DND-41 (cell line): Measurements from ENCODE around the gene ITGAE.
"Not testable (repeated sequence)": the region's sequence is repeated elsewhere in the genome, so short reads cannot be mapped to it uniquely, and the experiment has no call there.

Experiments
- ATAC-seq: fragments of 200-7000 bp; cut with Tn5 transposase; 3 replicates; pipeline ENCODE4 v1.9.1; 2021; ENCODE audit warnings: low read depth; ENCODE audit not compliant: insufficient read depth
- DNase-seq: peaks from one replicate; pipeline ENCODE4 v3.0.0-alpha.2; 2020
- H2AFZ ChIP-seq: 2 replicates; pipeline ENCODE4 v1.6.0; 2012; ENCODE audit warnings: low read depth, low read length
- H3K27ac ChIP-seq: 2 replicates; pipeline ENCODE4 v1.5.1; 2012; ENCODE audit warnings: low read length, inconsistent platforms
- H3K27me3 ChIP-seq: fragments of 200-600 bp; sonication (generic); 2 replicates; pipeline ENCODE4 v1.6.0; 2012; ENCODE audit warnings: low read length, mild to moderate bottlenecking, inconsistent platforms; ENCODE audit not compliant: insufficient read depth, poor library complexity
- H3K36me3 ChIP-seq: 2 replicates; pipeline ENCODE4 v1.5.1; 2012; ENCODE audit warnings: low read length, inconsistent platforms; ENCODE audit not compliant: insufficient read depth
- H3K4me1 ChIP-seq: 2 replicates; pipeline ENCODE4 v1.5.1; 2012; ENCODE audit warnings: mild to moderate bottlenecking, low read length; ENCODE audit not compliant: insufficient read depth
- H3K4me2 ChIP-seq: 2 replicates; pipeline ENCODE4 v1.6.0; 2012; ENCODE audit warnings: mild to moderate bottlenecking, moderate library complexity, low read length, inconsistent platforms; ENCODE audit not compliant: insufficient read depth
- H3K4me3 ChIP-seq, 2 experiments: fragments of 200-600 bp in 1 of 2; shearing (Covaris generic) in 1 of 2; 2 replicates each; pipeline ENCODE4 v1.5.1; 2012 to 2016; ENCODE audit warnings: inconsistent platforms in 2 of 2, low read length in 2 of 2, mild to moderate bottlenecking in 2 of 2, low read depth in 1 of 2, moderate library complexity in 1 of 2
- H3K79me2 ChIP-seq: 2 replicates; pipeline ENCODE4 v1.6.0; 2012; ENCODE audit warnings: low read length, inconsistent platforms; ENCODE audit not compliant: insufficient read depth
- H3K9ac ChIP-seq: 2 replicates; pipeline ENCODE4 v1.6.0; 2012; ENCODE audit warnings: low read depth, mild to moderate bottlenecking, inconsistent platforms, low read length, moderate library complexity
- H3K9me3 ChIP-seq: 2 replicates; pipeline ENCODE4 v1.5.1; 2012; ENCODE audit warnings: low read length, moderate library complexity, mild to moderate bottlenecking, inconsistent platforms; ENCODE audit not compliant: insufficient read depth, severe bottlenecking
- H4K20me1 ChIP-seq: 2 replicates; pipeline ENCODE4 v1.6.0; 2012; ENCODE audit warnings: low read length; ENCODE audit not compliant: insufficient read depth
- EZH2 ChIP-seq: IDR thresholded peaks from 3 replicates; pipeline ENCODE4 v1.6.1; 2012; ENCODE audit warnings: borderline replicate concordance, low read depth, mild to moderate bottlenecking, moderate library complexity, low read length, inconsistent platforms; ENCODE audit not compliant: severe bottlenecking
- TF ChIP-seq, protein P1 (sequence below): IDR thresholded peaks from 2 replicates; pipeline ENCODE4 v1.5.1; 2012; ENCODE audit warnings: borderline replicate concordance, low read length, moderate library complexity, mild to moderate bottlenecking; ENCODE audit not compliant: poor library complexity, severe bottlenecking; ENCODE audit errors: extremely low read depth

Gene ITGAE

DNA sequence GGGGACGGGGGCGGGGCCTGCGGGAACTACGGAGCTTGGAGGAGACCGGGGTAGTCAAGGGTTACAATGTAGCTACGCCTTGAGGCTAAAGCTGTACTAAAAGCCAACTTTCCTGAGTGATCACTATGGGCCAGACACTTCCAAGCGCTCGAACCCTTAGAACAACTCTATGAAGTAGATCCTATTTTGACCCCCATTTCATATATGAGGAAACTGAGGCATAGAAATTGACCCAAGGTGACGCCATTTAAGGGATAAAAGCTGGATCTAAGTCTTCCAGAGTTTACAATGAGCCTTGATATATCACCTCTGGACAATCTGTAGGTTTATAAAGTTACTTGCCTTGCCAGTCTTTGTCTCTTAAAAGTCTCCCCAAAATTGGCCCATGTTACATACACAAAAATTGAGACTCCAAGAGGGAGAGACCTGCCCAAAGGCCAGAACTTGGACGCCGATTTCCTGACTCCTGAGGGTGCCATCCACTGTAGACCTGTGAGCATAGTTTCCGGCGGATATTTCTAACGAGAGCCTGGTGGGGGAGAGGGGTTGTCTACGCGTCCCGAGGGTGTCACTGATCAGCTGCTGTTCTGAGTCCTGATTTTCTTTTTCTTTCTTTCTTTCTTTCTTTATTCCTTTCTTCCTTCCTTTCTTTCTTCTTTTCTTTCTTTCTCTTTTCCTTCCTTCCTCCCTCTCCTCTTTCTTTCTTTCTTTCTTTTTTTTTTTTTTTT, 45.6 kb upstream of the ITGAE start:
- TF ChIP-seq EZH2 = no peak
- TF ChIP-seq, protein P1, sequence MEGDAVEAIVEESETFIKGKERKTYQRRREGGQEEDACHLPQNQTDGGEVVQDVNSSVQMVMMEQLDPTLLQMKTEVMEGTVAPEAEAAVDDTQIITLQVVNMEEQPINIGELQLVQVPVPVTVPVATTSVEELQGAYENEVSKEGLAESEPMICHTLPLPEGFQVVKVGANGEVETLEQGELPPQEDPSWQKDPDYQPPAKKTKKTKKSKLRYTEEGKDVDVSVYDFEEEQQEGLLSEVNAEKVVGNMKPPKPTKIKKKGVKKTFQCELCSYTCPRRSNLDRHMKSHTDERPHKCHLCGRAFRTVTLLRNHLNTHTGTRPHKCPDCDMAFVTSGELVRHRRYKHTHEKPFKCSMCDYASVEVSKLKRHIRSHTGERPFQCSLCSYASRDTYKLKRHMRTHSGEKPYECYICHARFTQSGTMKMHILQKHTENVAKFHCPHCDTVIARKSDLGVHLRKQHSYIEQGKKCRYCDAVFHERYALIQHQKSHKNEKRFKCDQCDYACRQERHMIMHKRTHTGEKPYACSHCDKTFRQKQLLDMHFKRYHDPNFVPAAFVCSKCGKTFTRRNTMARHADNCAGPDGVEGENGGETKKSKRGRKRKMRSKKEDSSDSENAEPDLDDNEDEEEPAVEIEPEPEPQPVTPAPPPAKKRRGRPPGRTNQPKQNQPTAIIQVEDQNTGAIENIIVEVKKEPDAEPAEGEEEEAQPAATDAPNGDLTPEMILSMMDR = no peak
- H3K79me2 ChIP-seq = peaks cover 44% of the 10 kb centered on the region
- H4K20me1 ChIP-seq = peaks cover 17% of the 10 kb centered on the region; the same call in 1 of the 2 replicates
- H3K4me3 ChIP-seq = peak overlapping the region in 1 of 2 experiments; percentile 42; a peak in 1 of 4 replicates
- H3K4me2 ChIP-seq = peak overlapping the region; percentile 60
- DNase-seq (no peak), ATAC-seq (no peak)
- no peak overlapping the region; the same call in 1 of the 2 replicates for H3K9ac ChIP-seq
- H3K4me1 ChIP-seq = peaks cover 35% of the 10 kb centered on the region
- H3K27me3 ChIP-seq = no peaks in the 10 kb centered on the region
- H3K9me3 ChIP-seq = no peaks in the 10 kb centered on the region
- H3K36me3 ChIP-seq = peaks cover 34% of the 10 kb centered on the region
- no peak overlapping the region; the same call in 1 of the 2 replicates for H3K27ac ChIP-seq
- peak overlapping the region; percentile 23 for H2AFZ ChIP-seq

DNA sequence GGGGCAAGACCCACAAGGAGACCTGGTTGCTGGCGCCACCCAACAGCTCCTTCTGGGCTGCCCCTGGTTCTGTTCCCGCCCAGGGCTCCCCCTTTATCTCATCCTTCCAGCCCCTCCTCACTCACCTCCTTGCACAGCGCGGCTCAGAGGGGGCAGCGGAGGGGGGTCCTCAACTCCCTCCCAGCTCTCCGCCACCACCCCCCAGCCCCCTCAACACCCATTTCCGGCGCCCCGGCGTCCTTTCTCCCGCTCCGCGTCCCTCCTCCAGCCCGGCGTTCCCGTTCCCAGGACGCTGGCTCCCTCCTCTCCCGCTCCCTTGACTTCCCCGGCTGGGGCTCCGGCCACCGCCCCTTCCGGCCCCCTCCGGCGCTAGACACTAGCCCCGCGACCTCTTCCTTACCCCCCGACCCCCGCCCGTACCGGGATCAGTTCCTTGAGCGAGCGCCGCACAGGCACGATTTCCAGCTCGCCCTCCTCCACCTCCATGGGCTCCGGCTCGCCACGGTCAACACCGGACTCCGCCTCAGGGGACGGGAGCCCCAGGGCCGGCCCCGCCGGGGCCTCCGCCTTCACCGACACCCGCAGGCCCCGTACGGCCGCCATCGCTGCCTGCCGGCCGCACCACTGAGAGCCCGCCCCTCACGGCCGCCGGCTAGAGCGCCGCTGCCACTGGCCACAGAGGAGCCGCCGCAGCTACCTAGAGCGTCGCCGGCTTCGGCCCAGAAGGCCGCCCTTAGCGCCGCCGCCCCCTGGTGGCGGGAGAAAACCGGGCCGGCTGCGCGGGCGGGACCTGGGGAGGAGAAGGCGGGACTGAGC, 44.8 kb upstream of the ITGAE start, which contains the start of gene NCBP3:
NCBP3 (minus strand) TSS at position 626 of the 816 bp plus-strand sequence; CDS start at position 603, 23 bp downstream.
- peaks cover 41% of the 10 kb centered on the region for H3K36me3 ChIP-seq
- H3K27ac ChIP-seq = peak within 1 kb of the TSS; percentile 95
- TF ChIP-seq, protein P1 = peak; percentile 95
- no peak for TF ChIP-seq EZH2
- H2AFZ ChIP-seq = peak within 1 kb of the TSS; percentile 99
- H4K20me1 ChIP-seq = peaks cover 19% of the 10 kb centered on the region; the same call in 1 of the 2 replicates
- no peaks in the 10 kb centered on the region for H3K9me3 ChIP-seq
- H3K27me3 ChIP-seq = no peaks in the 10 kb centered on the region
- peak; percentile 89 for DNase-seq
- H3K9ac ChIP-seq = peak within 1 kb of the TSS; percentile 99
- H3K4me3 ChIP-seq = peak within 1 kb of the TSS; percentile 79 to 99
- ATAC-seq = peak; percentile 97
- peak within 1 kb of the TSS; percentile 81 for H3K4me2 ChIP-seq
- H3K79me2 ChIP-seq = peaks cover 50% of the 10 kb centered on the region
- H3K4me1 ChIP-seq = peaks cover 35% of the 10 kb centered on the region

DNA sequence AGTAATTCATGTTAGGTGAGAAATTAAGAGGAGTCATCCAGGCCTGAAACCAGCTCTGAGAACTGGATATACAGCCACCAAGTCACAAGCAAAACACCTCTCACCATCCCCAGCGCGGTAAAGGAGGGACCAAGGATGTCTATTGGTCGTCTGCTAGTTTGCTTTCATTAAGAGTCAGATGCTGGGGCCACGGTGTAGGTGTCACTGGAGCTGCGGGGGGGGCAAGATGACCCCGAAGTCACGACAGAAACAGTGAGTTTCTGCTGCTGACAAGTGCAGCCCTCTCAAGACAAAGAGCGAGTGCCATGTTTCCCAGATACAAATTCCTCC, 44.3 kb upstream of the ITGAE start:
- Histone ChIP-seq H3K9ac (peak overlapping the region; percentile 99), H3K79me2 (peaks cover 55% of the 10 kb centered on the region), H3K4me3 (peak overlapping the region; percentile 79 to 99), H3K9me3 (no peaks in the 10 kb centered on the region), H3K27ac (peak overlapping the region; percentile 95), H3K36me3 (peaks cover 46% of the 10 kb centered on the region), H3K4me1 (peaks cover 35% of the 10 kb centered on the region), H3K4me2 (peak overlapping the region; percentile 81), H4K20me1 (peaks cover 21% of the 10 kb centered on the region; the same call in 1 of the 2 replicates), H3K27me3 (no peaks in the 10 kb centered on the region), H2AFZ (peak overlapping the region; percentile 99)
- DNase-seq = no peak
- no peak for TF ChIP-seq EZH2
- TF ChIP-seq, protein P1 = no peak
- no peak for ATAC-seq

DNA sequence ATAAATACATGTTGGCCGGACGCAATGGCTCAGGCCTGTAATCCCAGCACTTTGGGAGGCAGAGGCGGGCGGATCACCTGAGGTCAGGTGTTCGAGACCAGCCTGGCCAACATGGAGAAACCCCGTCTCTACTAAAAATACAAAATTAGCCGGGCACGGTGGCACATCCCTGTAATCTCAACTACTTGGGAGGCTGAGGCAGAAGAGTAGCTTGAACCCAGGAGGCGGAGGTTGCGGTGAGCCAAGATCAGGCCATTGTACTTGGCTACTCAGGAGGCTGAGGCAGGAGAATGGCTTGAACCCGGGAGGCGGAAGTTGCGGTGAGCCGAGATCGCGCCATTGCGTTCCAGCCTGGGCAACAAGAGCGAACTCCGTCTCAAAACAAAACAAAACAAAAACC, 43.6 kb upstream of the ITGAE start:
- DNase-seq, H2AFZ ChIP-seq, ATAC-seq, H3K27me3 ChIP-seq, H3K9me3 ChIP-seq, H3K27ac ChIP-seq: not testable (repeated sequence)
- peaks cover 35% of the 10 kb centered on the region for H3K4me1 ChIP-seq
- H3K4me3 ChIP-seq = peak overlapping the region; percentile 79 to 99; a peak in 3 of 4 replicates
- H3K36me3 ChIP-seq = peaks cover 53% of the 10 kb centered on the region
- peaks cover 21% of the 10 kb centered on the region; the same call in 1 of the 2 replicates for H4K20me1 ChIP-seq
- H3K79me2 ChIP-seq = peaks cover 62% of the 10 kb centered on the region
- peak overlapping the region; percentile 99; the same call in 1 of the 2 replicates for H3K9ac ChIP-seq
- peak overlapping the region; percentile 81 for H3K4me2 ChIP-seq
